Mesodermal cell (in vitro differentiated cells): ENCODE results near the gene EVC.

Experiments
- H3K27ac ChIP-seq: 2 replicates; pipeline ENCODE4 v1.7.0; 2013; ENCODE audit warnings: mild to moderate bottlenecking, low read depth, low read length, moderate library complexity; ENCODE audit not compliant: severe bottlenecking
- H3K36me3 ChIP-seq: 2 replicates; pipeline ENCODE4 v1.7.1; 2013; ENCODE audit warnings: mild to moderate bottlenecking, low read length, moderate library complexity; ENCODE audit not compliant: control insufficient read depth, insufficient read depth
- H3K4me1 ChIP-seq: one replicate; pipeline ENCODE4 v1.7.1; 2013; ENCODE audit warnings: mild to moderate bottlenecking, low read length; ENCODE audit not compliant: insufficient read depth, control insufficient read depth, poor library complexity, severe bottlenecking
- H3K4me3 ChIP-seq: 2 replicates; pipeline ENCODE4 v1.7.0; 2013; ENCODE audit warnings: low read length, control low read depth, mild to moderate bottlenecking; ENCODE audit not compliant: insufficient read depth, poor library complexity, severe bottlenecking; ENCODE audit errors: extremely low read depth
- H3K9me3 ChIP-seq: 2 replicates; pipeline ENCODE4 v1.7.1; 2013; ENCODE audit warnings: mild to moderate bottlenecking, low read length, moderate library complexity; ENCODE audit not compliant: control insufficient read depth
- WGBS, 2 experiments: methylation state at CpG; one replicate each; pipeline ENCODE4 v1.1.5; 2013; ENCODE audit warnings: missing lambda C conversion rate in 2 of 2; ENCODE audit not compliant: insufficient coverage in 2 of 2; 5-methylcytosine and 5-hydroxymethylcytosine counted together

Gene EVC

DNA sequence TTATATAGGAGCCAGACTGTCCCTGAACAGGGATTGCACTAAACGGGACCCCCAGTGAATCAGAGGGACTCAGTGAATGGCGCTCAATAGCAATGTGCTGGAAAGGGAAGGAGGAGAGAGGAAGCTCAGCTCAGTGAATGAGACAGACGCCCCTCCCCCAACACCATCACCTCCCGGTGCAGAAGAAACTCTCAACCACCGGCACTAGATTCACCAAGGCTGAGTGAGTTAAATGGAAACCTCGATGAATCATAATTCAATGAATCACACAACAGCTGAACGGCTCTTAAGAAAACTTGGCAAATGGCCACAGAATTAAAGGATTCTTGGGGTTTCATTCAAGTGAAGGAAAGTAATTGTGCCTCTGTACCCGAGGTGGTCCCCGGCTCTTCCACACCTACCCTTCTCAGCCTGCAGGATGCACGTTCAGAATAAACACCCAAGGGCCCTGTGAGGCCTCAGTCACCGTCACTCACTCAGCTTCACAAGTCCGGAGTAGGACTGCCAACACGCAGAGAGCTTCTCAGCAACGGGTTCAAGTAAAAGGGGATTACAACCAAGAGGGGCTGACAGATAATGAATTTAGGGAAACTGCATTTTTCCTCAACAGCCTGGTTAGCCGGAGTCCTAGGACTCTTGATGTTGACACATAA, 152.6 kb downstream of the EVC start:
- H3K9me3 ChIP-seq = no peaks in the 10 kb centered on the region
- H3K4me3 ChIP-seq = no peak overlapping the region
- no peak overlapping the region for H3K27ac ChIP-seq
- peaks cover 80% of the 10 kb centered on the region for H3K36me3 ChIP-seq
- peaks cover 18% of the 10 kb centered on the region for H3K4me1 ChIP-seq
- 82 to 85% methylated on average over 9 of the region's 15 CpGs for WGBS, 2 experiments
